GM18868 (cell line): ENCODE measurements around the gene GPC6.
"Not testable (repeated sequence)": the region's sequence is repeated elsewhere in the genome, so short reads cannot be mapped to it uniquely, and the experiment has no call there.

Source experiments
- ATAC-seq: cut with Tn5 transposase; IDR thresholded peaks from one replicate; pipeline ENCODE4 v1.9.1; 2021; ENCODE audit warnings: mild to moderate bottlenecking, moderate library complexity; ENCODE audit not compliant: unreplicated experiment

Gene GPC6

DNA sequence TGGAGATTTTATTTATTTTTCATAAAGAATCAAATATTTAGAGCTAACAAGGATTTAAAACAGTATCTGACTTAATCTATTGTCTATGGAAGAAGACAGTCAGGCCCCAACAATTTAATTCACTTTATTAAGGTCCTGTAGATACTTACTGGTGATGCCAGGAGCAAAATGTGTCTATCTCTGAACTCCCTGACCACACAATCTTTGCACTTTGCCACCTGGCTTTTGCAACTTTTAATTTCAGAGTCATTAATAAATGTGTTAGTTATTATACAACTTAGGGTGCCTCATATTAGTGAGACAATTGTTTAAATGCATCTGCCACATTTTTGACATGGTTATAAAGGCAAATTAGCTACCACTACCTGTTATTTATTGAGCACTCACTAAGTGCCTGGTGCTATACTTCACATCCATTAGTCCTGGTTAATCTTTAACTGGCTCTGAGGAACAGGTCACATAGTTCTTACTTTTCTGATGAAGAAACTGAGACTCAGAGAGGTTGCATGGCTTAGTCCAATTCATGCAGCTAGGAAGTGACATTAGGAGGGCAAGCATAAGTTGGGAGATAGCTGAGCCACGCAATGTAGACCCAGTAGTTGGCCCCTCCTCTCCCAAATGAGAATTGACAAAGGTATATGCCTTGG, 955.0 kb downstream of the GPC6 start:
- ATAC-seq = no peak

DNA sequence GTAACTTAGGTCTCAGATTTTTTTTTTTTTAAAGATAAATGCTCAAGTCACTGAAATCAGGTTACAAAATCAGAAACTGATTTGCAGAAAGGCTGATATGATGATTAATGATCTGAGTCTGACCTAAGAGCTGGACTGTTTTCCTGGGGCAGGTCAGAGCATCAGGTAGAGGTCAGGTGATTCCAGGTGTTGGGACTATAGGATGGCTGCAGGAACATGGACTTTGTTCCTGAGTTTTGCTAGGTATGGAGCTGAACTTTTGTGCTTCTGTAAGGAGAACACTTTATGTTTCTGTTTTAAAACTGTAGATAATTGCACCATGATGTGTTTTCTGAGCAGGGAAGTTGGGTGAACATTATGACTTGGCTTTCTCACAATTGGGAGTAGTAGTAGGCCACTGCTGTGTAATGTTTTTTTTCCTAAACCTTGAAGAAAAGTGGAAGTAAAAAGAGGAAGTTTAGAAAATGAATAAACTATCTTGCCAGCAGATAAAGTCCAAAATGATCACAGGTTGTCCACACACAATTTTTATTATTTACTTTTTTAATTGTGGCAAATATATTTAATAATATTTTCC, 955.7 kb downstream of the GPC6 start:
- no peak for ATAC-seq

DNA sequence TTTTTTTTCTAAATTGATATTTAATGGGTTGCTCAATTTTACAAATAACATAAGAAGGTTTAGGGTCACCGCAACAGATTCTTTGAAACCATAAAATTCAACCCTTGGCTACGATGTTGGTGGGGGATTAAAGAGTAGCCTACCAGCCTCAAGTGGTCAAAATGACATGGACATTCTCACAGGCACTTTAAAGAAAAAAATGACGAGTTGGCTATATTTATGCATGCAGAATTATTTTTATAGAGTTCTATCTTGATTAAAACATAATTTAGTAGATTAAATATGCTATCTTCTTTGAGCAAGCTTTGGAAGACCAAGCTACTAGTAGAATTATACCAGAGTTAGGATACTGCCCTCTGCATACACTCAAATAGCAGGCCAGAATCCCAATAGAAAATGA, 959.9 kb downstream of the GPC6 start:
- no peak for ATAC-seq

DNA sequence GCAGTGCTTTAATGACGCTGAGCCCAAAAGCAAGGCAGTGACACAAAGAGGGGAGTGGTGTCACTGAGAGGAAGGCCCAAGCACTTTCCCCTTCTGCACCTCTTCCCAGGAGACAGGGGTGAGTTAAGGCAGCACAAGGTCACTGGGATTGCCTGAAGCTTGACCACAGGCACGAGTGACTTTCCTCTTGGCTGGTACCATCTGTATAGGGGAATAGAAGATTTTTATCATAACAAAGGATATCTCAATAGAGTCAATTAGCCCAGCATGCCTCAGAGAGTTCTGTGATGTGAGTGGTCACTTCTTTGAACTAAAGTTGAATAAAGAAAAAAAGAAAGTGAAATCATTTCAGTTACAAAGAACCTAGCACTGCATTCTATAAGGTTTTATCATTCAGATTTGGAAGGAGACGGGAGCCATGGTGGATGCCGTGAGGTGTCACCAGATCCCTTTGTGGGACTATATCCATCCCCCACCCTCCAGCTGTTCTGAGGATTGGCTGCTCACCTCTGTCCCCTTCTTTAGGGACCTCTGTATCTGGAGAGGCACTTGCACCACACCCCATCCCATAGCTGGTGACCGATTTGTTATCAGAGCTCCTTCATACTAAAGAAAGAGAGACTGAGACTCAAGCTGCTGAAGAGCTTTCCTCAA, 961.7 kb downstream of the GPC6 start:
- no peak for ATAC-seq

DNA sequence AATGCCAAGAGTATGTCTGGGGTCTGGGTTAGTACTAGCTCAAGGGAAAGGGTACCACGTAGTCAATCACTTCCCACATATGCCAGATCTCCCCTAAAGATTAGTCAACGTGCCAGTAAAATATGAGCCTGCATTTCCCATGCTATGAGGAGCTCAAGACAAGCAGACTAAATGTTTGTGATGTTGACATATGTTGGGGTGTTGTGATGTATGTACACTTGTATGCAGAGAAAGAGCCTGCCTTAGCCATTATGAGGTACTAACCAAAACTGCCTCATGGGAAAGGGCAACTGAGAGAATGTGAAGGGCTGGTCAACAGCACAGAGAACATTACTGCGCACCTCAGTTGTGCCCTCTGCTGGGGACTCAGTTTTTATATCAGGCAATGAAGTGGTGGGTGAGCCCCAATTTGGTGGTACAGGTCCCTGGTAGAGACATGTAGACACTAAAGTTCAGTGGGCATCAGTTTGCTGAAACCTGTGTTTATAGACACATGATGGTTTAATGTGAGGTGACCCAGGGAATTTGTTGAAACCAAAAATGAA, 965.9 kb downstream of the GPC6 start:
- peak; percentile 66 for ATAC-seq

DNA sequence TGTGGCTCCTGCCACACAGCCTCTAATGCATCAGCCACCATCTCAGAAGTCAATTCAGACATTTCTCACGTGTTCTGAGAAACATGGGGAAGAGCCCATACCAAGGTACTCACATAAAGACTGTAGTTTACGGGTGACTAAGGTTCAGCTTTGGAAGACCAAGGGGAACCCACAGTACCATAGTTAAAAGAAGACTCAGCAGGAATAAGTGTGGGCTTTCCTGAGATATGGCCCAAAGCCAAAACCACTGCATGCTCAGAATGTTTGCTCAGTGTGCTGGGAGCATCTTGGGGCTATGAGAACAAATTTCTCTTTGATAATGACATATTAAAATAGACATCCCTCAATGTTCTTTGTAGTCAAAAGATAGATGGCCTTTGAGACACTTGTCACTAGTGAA, 969.1 kb downstream of the GPC6 start:
- ATAC-seq = no peak

DNA sequence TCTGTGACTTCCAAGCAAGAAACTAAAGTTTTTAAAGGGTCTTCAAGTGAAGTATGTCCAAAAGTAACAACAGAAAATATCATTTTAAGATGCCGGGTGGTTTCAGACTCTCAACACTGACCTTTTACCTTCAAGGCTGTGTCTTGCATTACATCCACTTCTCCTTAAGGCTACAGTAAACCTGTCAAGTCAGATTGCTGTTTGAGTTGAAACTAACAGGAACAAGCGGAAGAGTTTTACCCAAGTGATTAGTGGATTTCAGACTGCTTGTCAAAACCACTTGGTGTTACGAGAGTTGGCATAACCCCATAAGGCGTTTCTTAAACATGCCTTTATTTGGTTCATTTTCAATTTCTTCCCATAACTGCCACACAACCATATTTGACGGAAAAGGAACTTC, 969.8 kb downstream of the GPC6 start:
- no peak for ATAC-seq

DNA sequence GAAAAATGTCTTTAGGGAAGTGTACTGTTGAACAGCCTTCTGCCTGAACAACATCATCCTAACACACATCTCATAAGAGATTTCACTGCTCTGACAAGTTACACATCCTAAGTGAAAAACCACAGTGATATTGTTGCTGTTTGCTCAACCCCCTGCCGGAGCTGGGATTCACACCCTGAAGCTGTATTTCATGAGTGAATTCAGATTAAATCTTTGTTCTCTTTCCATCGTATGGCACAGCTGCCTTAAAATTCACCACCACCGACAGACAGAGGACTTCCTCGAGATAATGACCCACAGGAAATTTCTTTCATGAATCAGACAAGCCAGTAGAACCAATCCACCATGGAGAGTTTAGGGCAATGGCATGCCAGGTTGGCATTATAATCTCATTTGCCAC, 972.1 kb downstream of the GPC6 start:
- no peak for ATAC-seq

DNA sequence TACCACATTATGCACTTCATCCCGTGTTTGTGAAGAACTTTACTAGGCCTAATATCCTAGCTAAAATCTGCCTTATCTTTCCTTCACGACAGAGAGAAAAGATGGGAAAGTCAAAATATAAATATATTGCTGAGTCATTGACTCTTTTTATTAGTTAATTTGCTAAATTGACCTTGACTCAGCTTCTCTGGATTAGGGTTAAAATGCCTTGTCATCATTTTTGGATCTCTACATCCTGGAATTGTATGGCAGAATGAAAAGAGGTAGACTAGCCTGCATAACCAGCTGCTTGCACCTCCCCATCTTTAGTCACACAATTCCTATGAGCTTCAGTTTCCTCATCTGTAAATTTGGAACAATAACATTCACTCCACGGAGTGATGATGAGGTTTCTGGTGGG, 972.5 kb downstream of the GPC6 start:
- ATAC-seq = no peak

DNA sequence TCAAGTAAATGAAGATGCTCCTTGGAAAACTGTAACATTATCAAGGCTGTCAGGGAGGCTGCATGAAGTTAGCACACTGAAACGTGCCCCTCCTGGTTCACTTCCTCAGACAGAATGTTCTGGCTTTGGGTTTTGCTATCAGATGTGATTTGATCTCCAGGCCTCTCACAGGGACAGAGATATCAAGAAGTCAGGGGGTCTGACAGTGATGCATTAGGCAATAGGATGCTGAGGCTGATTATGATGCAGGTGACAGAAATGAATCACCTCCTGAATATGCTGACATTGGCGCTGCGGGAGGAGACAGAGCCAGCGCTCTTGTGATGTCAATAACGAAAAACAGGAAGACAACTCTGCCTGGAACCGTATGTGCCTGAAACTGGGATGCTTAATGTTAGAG, 974.4 kb downstream of the GPC6 start:
- no peak for ATAC-seq

DNA sequence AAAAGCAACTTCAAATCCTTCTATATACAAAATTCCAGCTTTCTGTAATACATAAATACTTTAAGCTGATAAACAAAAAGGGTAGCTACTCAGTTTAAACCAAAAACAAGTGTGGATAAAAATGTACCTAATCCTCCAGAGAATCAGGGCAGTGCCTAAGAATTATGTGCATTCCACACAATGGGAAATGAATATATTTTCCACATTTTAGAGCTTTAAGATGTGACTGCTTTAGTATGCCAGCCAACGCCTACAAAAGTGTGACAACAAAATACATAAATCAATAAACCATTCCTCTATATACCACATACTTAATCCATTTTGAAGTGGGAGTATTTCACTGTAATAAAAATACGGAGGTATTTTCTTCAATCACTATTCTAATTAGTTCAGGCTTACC, 977.6 kb downstream of the GPC6 start:
- no peak for ATAC-seq

DNA sequence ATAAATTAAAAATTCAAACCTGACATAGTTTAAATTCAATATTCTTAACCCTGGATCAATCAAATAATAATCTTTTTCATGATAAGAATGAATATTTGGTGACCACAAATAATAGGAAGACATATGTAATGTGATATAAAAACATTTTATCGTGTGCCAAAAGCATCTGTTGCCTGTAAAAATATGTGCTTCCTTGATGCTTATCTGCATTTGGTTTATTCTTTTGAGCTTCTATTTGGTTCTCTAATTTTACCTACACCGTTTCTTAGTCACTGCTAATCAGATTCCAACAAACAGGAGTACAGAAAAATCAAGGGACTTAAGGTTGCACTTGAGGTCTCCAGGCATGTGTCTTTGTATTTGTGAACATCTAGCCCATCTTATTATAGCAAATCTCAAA, 978.3 kb downstream of the GPC6 start:
- no peak for ATAC-seq

DNA sequence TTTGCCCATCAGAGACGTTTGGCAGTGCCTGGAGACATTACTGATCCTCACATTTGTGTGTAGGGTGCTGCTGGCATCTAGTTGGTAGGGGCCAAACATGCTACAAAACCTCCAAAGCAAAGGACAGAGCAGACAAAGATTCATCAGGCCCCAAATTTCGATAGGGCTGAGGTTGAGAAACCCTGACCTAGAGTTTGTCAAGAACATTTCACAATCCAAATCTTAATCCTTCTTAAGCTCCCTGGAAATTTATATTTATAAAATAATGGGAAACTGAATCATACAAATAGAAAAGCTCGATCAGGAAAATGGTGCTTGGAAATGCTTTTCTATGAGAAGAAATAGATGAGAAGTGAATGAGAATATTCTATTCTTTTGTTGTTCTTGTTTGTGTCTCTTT, 979.3 kb downstream of the GPC6 start:
- no peak for ATAC-seq

DNA sequence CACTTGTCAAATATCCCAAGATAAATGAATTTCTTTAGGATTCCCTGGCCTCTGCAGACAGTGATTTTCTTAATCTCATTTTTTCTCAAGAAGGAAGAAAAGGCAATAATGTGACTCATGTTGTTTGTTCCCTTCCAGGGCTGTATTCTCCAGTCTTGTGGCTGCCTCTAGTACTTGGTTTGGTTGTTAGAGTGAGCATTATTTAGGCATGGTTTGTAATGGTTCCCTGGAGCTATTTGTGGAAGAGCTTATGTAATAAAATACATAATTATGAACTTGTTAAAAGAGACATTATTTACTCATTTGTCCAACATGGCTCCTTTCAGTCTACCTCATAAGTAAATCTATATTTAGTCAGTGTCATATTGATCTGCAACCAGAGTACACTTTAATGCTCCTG, 982.5 kb downstream of the GPC6 start:
- ATAC-seq = no peak

DNA sequence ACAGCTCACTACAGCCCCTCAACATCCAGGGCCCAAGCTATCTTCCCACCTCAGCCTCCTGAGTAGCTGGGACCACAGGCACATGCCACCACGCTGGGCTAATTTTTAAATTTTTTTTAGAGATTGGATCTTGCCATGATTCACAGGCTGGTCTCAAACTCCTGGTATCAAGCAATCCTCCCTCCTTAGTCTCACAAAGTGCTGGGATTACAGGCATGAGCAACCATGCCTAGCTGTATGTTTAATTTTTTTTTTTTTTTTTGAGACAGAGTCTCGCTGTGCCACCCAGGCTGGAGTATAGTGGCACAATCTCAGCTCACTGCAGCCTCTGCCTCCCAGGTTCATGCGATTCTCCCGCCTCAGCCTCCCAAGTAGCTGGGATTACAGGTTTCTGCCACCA, 983.3 kb downstream of the GPC6 start:
- ATAC-seq = not testable (repeated sequence)

DNA sequence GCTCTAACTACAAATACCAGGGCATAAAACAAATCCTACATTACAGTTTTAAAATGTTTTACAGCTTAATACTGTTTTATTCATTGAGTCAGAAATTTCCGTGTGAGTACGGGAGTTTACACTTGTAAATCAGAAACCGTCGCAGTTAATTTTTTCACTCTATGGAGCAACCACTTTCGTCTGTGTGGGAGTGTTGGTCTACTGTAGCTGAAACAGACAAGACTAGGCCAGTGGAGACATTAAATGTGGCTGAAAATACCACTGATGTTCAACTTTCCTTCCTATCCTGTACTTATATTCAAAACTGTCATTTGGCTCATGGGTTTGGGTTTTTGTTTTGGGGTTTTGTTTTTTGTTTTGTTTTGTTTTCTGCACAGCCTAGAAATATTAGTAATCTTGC, 984.2 kb downstream of the GPC6 start:
- peak; percentile 56 for ATAC-seq

DNA sequence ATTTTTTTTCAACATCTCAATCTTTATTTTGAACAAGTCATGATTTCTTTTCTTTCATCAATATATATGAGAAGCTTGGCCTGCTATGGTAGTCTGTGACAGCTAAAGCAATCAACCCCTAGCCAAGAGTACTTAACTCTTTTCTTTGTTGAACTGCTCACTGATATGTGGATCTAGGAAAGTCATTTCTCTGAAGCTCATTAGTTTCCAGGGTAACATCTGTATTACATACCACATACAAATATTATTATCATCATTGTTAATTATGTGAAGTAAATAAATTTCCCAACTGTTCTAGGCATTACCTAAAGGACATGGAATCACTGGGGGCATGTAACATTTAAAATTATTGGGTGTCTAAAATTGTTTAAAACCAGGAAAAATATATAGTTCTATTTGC, 985.6 kb downstream of the GPC6 start:
- ATAC-seq = no peak

DNA sequence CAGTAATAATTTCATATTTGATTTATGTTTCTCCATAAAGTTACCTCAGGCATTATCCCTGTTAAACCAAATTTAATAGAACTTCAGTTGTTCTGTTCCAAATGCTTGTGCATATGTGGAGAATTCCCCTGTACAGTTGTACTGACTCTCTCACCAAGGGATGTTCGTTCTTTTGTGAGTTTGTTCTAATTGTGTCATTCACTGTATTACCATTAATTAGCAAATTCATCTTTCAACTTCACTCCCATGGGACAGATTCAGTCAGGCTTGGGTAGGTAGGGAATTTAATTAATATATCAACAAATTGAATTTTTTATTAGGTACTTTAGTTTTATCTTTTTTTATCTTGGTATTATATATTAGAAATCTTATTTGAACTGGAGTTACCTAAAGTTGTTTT, 987.5 kb downstream of the GPC6 start:
- ATAC-seq = no peak

DNA sequence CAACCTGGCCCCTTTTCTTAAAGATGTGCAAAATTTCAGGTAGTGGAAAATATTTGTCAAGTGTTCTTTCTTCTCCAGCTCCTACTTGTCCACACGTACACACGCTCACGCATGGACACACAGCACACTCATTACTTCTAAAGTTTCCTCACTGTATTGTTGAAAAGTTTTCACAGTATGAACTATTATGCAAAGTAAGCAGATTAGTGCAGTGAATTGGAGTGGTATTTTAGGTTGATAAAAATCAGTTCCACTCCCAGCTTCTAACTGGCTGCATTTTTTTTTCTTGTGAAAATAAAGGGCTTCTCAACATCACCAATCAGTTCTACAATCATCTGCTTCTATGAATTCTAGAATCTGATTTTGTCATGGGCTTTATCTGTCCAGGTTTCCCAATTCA, 988.4 kb downstream of the GPC6 start:
- no peak for ATAC-seq

DNA sequence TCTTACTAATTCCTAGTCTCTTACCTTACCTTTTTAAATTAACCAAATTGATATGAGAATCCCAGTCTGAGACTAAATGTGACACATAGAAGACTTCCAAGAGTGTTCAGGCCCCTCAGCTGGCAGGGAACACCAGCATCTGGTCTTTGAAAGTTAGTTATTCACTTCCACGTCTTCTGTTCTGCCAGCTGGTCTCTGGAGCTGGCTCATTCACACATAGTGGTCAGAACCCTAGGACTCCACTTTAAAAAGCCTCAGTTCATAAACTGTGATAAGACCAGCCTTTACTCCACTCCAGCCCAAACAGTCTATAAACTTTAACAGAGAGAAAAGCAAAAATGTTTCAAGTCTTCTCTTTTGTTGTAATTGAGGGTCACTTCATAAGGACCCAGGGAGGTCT, 989.9 kb downstream of the GPC6 start:
- ATAC-seq = no peak

DNA sequence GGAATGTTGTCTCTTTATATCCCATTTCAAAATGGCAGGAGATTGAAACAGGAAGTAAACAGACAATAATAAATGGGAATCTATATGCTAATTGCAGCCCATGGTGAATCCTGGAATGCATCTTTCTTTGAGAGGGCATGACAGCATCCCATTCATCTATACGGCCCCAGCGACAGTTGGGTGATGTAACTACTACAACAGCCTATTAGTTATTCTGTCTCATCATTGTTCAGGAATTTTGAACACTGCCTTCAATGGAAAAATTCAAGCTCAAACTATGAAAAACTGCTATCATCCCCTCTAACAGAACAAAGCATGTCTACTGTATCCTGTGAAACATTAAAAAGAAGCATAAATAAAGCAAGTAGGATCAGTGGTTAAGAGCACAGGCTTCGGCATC, 990.8 kb downstream of the GPC6 start:
- no peak for ATAC-seq

DNA sequence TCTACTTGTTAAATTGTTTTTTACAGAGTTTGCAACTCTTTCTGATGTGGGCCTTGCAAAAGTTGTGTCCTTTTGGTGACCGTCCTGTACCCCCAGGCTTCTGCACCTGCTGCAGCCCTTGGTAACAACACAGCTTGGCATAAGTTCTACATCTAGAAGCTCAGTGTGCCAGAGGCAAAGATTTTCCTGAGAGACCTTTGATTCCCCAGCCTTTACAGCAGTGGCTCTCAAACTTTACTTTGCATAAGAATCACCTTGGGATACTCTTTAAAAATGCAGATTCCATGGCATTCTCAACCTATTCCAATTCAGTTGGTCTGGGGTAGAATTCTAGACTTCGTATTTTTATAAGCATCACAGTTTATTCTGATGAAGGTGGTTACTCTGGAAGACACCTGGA, 991.9 kb downstream of the GPC6 start:
- no peak for ATAC-seq
